HG03354 (cell line): ENCODE measurements around the gene DEFB129.

Experiments
- ATAC-seq: cut with Tn5 transposase; IDR thresholded peaks from one replicate; pipeline ENCODE4 v1.9.1; 2021; ENCODE audit warnings: mild to moderate bottlenecking; ENCODE audit not compliant: unreplicated experiment, poor library complexity, severe bottlenecking

The DEFB129 gene

GRCh38 chr20:278607-279571 is 51.8 kb downstream of the DEFB129 start:
- no peak for ATAC-seq
